K562 (cell line): ENCODE measurements around the gene TRNT1.
A peak's percentile ranks its signal among the peaks of the same experiment; 100 is the strongest.

Experiments used
- EP300 ChIP-seq: IDR thresholded peaks from 2 replicates; pipeline ENCODE4 v1.6.1; 2012; ENCODE audit warnings: low read length, improper control_type of control experiment
- FOXM1 ChIP-seq, 2 experiments: fragments of 450-650 bp in 1 of 2; sonication (generic) in 1 of 2; formaldehyde crosslinking in 1 of 2; IDR thresholded peaks; 2 replicates each; pipeline versions ENCODE4 v1.6.1 to v1.9.0; 2017 to 2022; ENCODE audit warnings: low read depth in 2 of 2, mild to moderate bottlenecking in 2 of 2, missing genetic modification reagents in 1 of 2, moderate library complexity in 1 of 2
- GTF2E2 ChIP-seq: fragments of 200-800 bp; sonication (Bioruptor generic); IDR thresholded peaks from 2 replicates; pipeline ENCODE4 v1.6.1; 2016; ENCODE audit warnings: missing genetic modification characterization, missing compliant biosample characterization
- KAT2B ChIP-seq: IDR thresholded peaks from one replicate; pipeline ENCODE4 v1.6.1; 2012; ENCODE audit warnings: low read depth, mild to moderate bottlenecking, control low read depth, inconsistent platforms, low read length, moderate library complexity
- POLR2A ChIP-seq: fragments of 450-650 bp; conservative IDR thresholded peaks from 2 replicates; pipeline ENCODE4 v1.6.1; 2016
- SMARCA4 ChIP-seq: fragments of 450-650 bp; IDR thresholded peaks from 2 replicates; pipeline ENCODE4 v1.6.1; 2016
- SMARCC2 ChIP-seq: fragments of 450-650 bp; IDR thresholded peaks from 2 replicates; pipeline ENCODE4 v1.6.1; 2017; ENCODE audit warnings: antibody characterized with exemption, moderate library complexity, mild to moderate bottlenecking, low read depth
- SNRNP70 ChIP-seq: fragments of 200-400 bp; formaldehyde crosslinking; optimal IDR thresholded peaks from 2 replicates; pipeline ENCODE3; 2017; ENCODE audit warnings: low read depth, low read length
- ZBTB7A ChIP-seq: IDR thresholded peaks from 2 replicates; pipeline ENCODE4 v1.6.1; 2011; ENCODE audit warnings: low read depth, mild to moderate bottlenecking, low read length, moderate library complexity, borderline replicate concordance; ENCODE audit not compliant: control insufficient read depth
- TF ChIP-seq, protein P1 (sequence below): sonication (generic); formaldehyde crosslinking; IDR thresholded peaks from 2 replicates; pipeline ENCODE4 v1.8.1; 2022; ENCODE audit warnings: missing genetic modification reagents
- TF ChIP-seq, protein P2 (sequence below): sonication (generic); formaldehyde crosslinking; IDR thresholded peaks from 2 replicates; pipeline ENCODE4 v1.9.0; 2022; ENCODE audit warnings: mild to moderate bottlenecking, missing genetic modification reagents
- TF ChIP-seq, protein P3 (sequence below), 3 experiments: IDR thresholded peaks in 2 of 3; conservative IDR thresholded peaks in 1 of 3; 2 replicates each; pipeline ENCODE4 v1.5.1; 2011 to 2012; ENCODE audit warnings: low read length in 3 of 3, mild to moderate bottlenecking in 3 of 3, control low read depth in 2 of 3, improper control_type of control experiment in 1 of 3, inconsistent platforms in 1 of 3, low read depth in 1 of 3, mixed read lengths in 1 of 3, moderate library complexity in 1 of 3; ENCODE audit not compliant: insufficient read depth in 2 of 3
- TF ChIP-seq, protein P4 (sequence below), 3 experiments: fragments of 200-800 bp in 1 of 3; sonication (Bioruptor generic) in 1 of 3; sonication (generic) in 1 of 3; formaldehyde crosslinking in 1 of 3; IDR thresholded peaks; 2 replicates each; pipeline versions ENCODE4 v1.6.1 to v1.8.0; 2016 to 2022; ENCODE audit warnings: mild to moderate bottlenecking in 2 of 3, missing compliant biosample characterization in 2 of 3, missing genetic modification characterization in 2 of 3, missing genetic modification reagents in 1 of 3

DNA sequence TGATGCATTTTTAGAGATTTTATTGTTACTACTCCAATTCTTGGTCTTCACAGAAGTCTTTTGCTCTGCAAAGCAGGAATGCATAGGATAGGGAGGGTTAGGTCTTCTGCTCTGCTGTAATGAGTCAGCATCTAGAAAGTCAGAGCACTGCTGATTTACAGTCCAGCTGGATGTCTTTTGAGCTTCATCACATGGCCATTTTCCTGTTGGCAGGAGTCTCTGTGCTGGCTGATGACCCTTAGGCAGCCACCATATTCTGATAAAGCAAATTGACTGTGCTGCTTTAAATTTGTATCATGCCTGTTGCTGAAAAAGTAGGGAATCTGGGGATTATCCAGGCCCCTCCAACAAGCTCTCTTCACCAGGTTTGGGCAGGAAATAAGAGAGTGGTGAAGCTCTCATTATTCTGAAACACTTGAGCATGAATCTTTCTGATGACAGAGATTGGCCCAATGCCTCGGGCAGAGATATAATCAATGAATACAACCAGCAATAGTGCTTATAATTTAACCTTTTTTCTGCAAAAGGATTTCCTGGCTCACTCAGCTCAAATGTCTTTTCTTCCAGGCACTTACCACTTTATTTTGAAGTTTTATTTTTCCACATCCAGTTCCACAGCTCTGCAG is 62.5 kb downstream of the TRNT1 start:
- TF ChIP-seq FOXM1 (IDR thresholded peaks at IDR 0.05; ENCODE audit: low read depth) = no peak
- no peak for TF ChIP-seq FOXM1 (CRISPR knock-in tag; IDR thresholded peaks at IDR 0.05; ENCODE audit: low read depth)
- no peak; the same call in 1 of the 2 replicates for TF ChIP-seq EP300
- TF ChIP-seq POLR2A = no peak
- TF ChIP-seq, protein P1, sequence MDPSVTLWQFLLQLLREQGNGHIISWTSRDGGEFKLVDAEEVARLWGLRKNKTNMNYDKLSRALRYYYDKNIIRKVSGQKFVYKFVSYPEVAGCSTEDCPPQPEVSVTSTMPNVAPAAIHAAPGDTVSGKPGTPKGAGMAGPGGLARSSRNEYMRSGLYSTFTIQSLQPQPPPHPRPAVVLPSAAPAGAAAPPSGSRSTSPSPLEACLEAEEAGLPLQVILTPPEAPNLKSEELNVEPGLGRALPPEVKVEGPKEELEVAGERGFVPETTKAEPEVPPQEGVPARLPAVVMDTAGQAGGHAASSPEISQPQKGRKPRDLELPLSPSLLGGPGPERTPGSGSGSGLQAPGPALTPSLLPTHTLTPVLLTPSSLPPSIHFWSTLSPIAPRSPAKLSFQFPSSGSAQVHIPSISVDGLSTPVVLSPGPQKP (CRISPR knock-in tag) = no peak
- TF ChIP-seq SMARCC2 = no peak
- TF ChIP-seq, protein P2, sequence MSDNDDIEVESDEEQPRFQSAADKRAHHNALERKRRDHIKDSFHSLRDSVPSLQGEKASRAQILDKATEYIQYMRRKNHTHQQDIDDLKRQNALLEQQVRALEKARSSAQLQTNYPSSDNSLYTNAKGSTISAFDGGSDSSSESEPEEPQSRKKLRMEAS (CRISPR knock-in tag) = no peak
- no peak for TF ChIP-seq GTF2E2 (tag)
- TF ChIP-seq, protein P3, sequence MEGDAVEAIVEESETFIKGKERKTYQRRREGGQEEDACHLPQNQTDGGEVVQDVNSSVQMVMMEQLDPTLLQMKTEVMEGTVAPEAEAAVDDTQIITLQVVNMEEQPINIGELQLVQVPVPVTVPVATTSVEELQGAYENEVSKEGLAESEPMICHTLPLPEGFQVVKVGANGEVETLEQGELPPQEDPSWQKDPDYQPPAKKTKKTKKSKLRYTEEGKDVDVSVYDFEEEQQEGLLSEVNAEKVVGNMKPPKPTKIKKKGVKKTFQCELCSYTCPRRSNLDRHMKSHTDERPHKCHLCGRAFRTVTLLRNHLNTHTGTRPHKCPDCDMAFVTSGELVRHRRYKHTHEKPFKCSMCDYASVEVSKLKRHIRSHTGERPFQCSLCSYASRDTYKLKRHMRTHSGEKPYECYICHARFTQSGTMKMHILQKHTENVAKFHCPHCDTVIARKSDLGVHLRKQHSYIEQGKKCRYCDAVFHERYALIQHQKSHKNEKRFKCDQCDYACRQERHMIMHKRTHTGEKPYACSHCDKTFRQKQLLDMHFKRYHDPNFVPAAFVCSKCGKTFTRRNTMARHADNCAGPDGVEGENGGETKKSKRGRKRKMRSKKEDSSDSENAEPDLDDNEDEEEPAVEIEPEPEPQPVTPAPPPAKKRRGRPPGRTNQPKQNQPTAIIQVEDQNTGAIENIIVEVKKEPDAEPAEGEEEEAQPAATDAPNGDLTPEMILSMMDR (IDR thresholded peaks at IDR 0.05 in 2 of 3, conservative IDR thresholded peaks at IDR 0.05 in 1 of 3; ENCODE audit: insufficient read depth in 2 of 3, low read depth in 1 of 3, low read length in 3 of 3) = no peak
- TF ChIP-seq SMARCA4 = peak; percentile 66
- TF ChIP-seq KAT2B = no peak
- TF ChIP-seq, protein P4, sequence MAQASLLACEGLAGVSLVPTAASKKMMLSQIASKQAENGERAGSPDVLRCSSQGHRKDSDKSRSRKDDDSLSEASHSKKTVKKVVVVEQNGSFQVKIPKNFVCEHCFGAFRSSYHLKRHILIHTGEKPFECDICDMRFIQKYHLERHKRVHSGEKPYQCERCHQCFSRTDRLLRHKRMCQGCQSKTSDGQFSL (CRISPR knock-in tag; IDR thresholded peaks at IDR 0.05) = no peak
- TF ChIP-seq, protein P4 (tag; IDR thresholded peaks at IDR 0.05) = no peak
- TF ChIP-seq SNRNP70 = no peak
- TF ChIP-seq ZBTB7A = no peak
